HG03378 (cell line): ENCODE measurements around the gene RNF166.

Experiments
- ATAC-seq: cut with Tn5 transposase; IDR thresholded peaks from one replicate; pipeline ENCODE4 v1.9.1; 2021; ENCODE audit warnings: mild to moderate bottlenecking, moderate library complexity; ENCODE audit not compliant: unreplicated experiment

The RNF166 gene

GRCh38 chr16:88655053-88655732 lies 51.0 kb downstream of the RNF166 start:
- no peak for ATAC-seq

GRCh38 chr16:88654363-88655052 lies 51.7 kb downstream of the RNF166 start:
- no peak for ATAC-seq

- ATAC-seq: no peak
Observed at GRCh38 chr16:88653596-88654362, 52.4 kb downstream of the RNF166 start.

GRCh38 chr16:88653101-88653500 lies 53.1 kb downstream of the RNF166 start:
- ATAC-seq: no peak

- ATAC-seq: no peak
Observed at GRCh38 chr16:88652762-88653063, 53.5 kb downstream of the RNF166 start.

- ATAC-seq: no peak
Observed at GRCh38 chr16:88651989-88652761, 54.0 kb downstream of the RNF166 start.

- ATAC-seq: peak; percentile 72
Observed at GRCh38 chr16:88651276-88651988, 54.8 kb downstream of the RNF166 start.

GRCh38 chr16:88650749-88651275 lies 55.4 kb downstream of the RNF166 start, which contains the start of gene CYBA:
Gene CYBA, minus strand, starts transcription at chr16:88651053. Its CDS starts 40 bp downstream, at chr16:88651013.
- ATAC-seq: peak; percentile 43

GRCh38 chr16:88649924-88650748 lies 56.1 kb downstream of the RNF166 start:
- peak; percentile 10 for ATAC-seq

GRCh38 chr16:88649195-88649923 lies 56.8 kb downstream of the RNF166 start:
- no peak for ATAC-seq

- no peak for ATAC-seq
Observed at GRCh38 chr16:88647178-88648070, 58.8 kb downstream of the RNF166 start.
